Measurements from ENCODE around the gene UNC45A. TPM values are rescaled to one million over a fixed set of nuclear protein-coding genes. Genes with fewer than 3 reads are reported as not detected.
"Not testable (repeated sequence)": the region's sequence is repeated elsewhere in the genome, so short reads cannot be mapped to it uniquely, and the experiment has no call there.

Gene UNC45A
- total and polyA plus RNA-seq, 2 of the 4 experiments (the other 2 are of a cell fraction), result 68.9 to 100 TPM

DNA sequence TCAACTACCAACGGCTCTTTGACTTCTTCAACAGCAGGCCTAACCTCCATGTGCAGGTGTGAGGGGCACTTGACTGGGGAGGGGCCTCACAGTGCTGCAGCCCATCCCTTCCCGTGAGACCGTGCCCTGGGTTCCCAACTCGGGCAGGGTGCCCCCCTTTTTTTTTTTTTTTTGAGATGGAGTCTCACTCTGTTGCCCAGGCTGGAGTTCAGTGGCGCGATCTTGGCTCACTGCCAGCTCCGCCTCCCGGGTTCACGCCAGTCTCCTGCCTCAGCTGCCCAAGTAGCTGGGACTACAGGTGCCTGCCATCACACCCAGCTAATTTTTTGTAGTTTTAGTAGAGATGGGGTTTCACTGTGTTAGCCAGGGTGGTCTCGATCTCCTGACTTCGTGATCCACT lies 25.6 kb upstream of the UNC45A start:
- H2BK20ac ChIP-seq (ENCODE audit: low read depth, low read length); H2BK15ac ChIP-seq (ENCODE audit: low read depth, low read length); H3K14ac ChIP-seq (replicated peaks; ENCODE audit: low read depth, low read length); H2AK9ac ChIP-seq (replicated peaks; ENCODE audit: low read depth, low read length, poor library complexity); H3K9me1 ChIP-seq (ENCODE audit: insufficient read depth, low read length); H2AFZ ChIP-seq (replicated peaks; ENCODE audit: low read length, poor library complexity); H3K18ac ChIP-seq (ENCODE audit: low read depth, low read length); H4K8ac ChIP-seq (ENCODE audit: low read depth in 2 of 2, low read length in 2 of 2); H4K20me1 ChIP-seq (ENCODE audit: insufficient read depth, low read length); H4K91ac ChIP-seq (ENCODE audit: insufficient read depth, low read depth, low read length); DNase-seq; H2BK120ac ChIP-seq (ENCODE audit: low read depth, low read length); H4K5ac ChIP-seq (ENCODE audit: low read depth, low read length); H3K4me1 ChIP-seq (ENCODE audit: control insufficient read depth, insufficient read depth, low read length); H3K9me3 ChIP-seq (ENCODE audit: control insufficient read depth, insufficient read depth, low read length); in situ Hi-C loops (cut with MboI; ENCODE audit: low sequenced_read_pairs); BruUV-seq (replicated peaks); H3K27ac ChIP-seq (ENCODE audit: insufficient read depth, low read length); H2AK5ac ChIP-seq (ENCODE audit: low read depth, low read length); H2BK5ac ChIP-seq (ENCODE audit: low read depth, low read length, poor library complexity, severe bottlenecking); H3K9ac ChIP-seq (ENCODE audit: low read depth, low read length); intact Hi-C loops (cut with micrococcal nuclease); dilution Hi-C loops (cut with HindIII; ENCODE audit: low sequenced_read_pairs, unreplicated experiment); H3K4me3 ChIP-seq (ENCODE audit: insufficient read depth, low read depth, low read length); H3K79me1 ChIP-seq (ENCODE audit: low read depth in 1 of 2, low read length in 2 of 2); ATAC-seq (ENCODE audit: low read depth); H3K56ac ChIP-seq (ENCODE audit: extremely low read depth, insufficient read depth, low read length); H3K23ac ChIP-seq (ENCODE audit: low read depth, low read length); H3K4me2 ChIP-seq (ENCODE audit: low read depth, low read length); H3K4ac ChIP-seq (ENCODE audit: low read depth, low read length); H3K27me3 ChIP-seq (ENCODE audit: control insufficient read depth, insufficient read depth, low read length): not testable (repeated sequence)
- 86% methylated on average over 3 of the region's 11 CpGs; no CpG with 5 or more reads in 1 of the 2 experiments for WGBS, 2 experiments (ENCODE audit: extremely low coverage in 2 of 2, insufficient read length in 1 of 2)
- peaks cover 54% of the 10 kb centered on the region for H3K36me3 ChIP-seq (ENCODE audit: control insufficient read depth, insufficient read depth, low read length)
- CTCF ChIA-PET, result interaction anchor here (1.2 kb wide), 1 partner anchor 22 kb away, joined by 4 read pairs; no protein-coding TSS in a partner anchor
- POLR2A ChIA-PET (ENCODE audit: unreplicated experiment), result interaction anchor here (0.6 kb wide), 1 partner anchor 17 kb away, joined by 24 read pairs; no protein-coding TSS in a partner anchor

Measured in IMR-90 (cell line).